Raji (cell line): ENCODE measurements around the gene MAP4K4.

ENCODE experiments used
- POLR2A ChIP-seq: IDR thresholded peaks from 2 replicates; pipeline ENCODE4 v1.6.1; 2011; ENCODE audit warnings: low read depth, low read length, control low read depth; ENCODE audit not compliant: insufficient read depth

MAP4K4 gene

DNA sequence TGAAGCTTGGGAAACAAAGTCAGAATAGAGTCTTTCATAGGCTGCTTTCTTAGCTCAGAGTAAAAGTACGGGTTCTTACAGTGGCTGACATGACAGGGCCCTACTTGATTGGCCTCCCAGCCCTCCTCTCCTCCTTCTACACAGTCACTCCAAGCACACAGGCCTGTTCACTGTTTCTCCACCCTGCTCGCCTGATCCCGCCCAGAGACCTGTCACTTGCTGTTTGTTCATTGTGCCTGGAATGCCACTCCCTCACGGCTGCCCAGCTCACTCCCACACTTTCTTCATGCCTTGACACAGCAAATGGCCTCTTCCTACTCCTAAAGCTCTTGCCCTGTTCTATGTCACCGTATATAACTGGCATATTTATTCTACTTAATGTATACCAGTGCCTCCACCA is 104.8 kb downstream of the MAP4K4 start:
- no peak for TF ChIP-seq POLR2A

- TF ChIP-seq POLR2A, result no peak
Measured at GRCh38 chr2:101803128-101803527, 105.6 kb downstream of the MAP4K4 start.

GRCh38 chr2:101803945-101804696 is 106.6 kb downstream of the MAP4K4 start:
- TF ChIP-seq POLR2A, result no peak

- TF ChIP-seq POLR2A, result no peak
Measured at GRCh38 chr2:101805152-101806088, 107.9 kb downstream of the MAP4K4 start.

DNA sequence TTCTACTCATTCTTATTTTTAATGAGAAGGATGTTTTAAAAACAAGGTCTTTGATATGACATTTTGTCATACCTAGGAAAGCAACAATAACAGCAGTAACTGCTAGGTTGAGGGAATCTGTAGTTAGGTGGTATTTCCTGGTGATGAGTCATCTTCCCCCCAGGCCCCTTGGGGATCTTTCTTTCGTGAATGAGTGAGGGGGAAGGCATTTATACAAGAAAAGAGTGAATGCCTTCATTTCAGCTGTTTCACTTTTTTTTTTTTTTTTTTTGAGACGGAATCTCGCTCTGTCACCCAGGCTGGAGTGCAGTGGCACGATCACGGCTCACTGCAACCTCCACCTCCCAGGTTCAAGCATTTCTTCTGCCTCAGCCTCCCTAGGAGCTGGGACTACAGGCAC is 108.6 kb downstream of the MAP4K4 start:
- no peak for TF ChIP-seq POLR2A

GRCh38 chr2:101806701-101807100 is 109.2 kb downstream of the MAP4K4 start:
- TF ChIP-seq POLR2A, result no peak

DNA sequence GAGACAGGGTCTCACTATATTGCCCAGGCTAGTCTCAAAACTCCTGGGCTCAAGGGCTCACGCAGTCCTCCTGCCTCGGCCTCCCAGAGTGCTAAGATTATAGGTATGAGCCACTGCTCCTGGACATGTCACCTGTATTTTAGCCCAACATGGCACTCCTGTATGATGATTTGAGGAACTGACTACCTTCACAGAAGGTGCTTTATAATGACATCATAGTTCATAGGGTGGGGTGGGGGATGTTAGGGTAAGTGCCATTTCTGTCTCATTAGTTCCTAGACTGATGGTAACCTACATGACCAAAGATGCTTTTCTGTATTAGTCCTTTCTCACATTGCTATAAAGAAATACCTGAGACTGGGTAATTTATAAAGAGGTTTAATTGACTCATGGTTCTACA is 109.7 kb downstream of the MAP4K4 start:
- no peak for TF ChIP-seq POLR2A

GRCh38 chr2:101808006-101808562 is 110.6 kb downstream of the MAP4K4 start:
- no peak for TF ChIP-seq POLR2A

GRCh38 chr2:101809698-101810097 is 112.2 kb downstream of the MAP4K4 start:
- TF ChIP-seq POLR2A, result no peak

DNA sequence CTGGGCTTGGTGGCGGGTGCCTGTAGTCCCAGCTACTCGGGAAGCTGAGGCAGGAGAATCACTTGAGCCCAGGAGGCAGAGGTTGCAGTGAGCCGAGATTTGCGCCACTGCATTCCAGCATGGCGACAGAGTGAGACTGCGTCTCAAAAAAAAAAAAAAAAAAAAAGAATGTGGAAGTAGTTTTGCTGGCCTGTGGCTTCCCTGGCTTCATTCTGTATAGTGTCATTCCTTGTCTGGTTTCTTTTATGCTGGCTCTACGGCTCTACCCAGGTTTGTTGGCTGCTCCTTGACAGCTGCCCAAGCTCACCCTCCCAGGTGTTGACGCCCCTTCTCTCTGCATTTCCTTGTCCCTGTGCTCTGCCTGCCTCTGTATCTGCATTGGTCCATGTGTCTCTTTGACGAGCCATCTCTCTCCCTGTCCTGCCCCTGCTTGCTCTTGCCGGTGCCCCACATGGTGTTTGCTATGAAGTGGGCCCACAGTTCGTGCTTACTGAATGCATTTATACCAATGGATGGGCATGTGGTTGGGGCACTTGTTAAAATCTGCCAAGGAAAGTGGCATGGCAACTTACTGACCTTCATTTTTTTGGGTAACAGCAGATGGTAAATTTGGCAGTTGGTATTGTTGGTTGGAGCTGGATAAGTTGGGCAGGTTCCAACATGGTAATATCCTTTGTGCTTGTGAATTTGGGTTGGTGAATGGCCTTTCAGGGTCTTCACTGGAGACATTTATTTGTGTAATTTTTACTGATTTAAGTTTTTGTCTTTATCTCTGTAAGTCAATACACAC is 113.9 kb downstream of the MAP4K4 start:
- TF ChIP-seq POLR2A, result no peak

DNA sequence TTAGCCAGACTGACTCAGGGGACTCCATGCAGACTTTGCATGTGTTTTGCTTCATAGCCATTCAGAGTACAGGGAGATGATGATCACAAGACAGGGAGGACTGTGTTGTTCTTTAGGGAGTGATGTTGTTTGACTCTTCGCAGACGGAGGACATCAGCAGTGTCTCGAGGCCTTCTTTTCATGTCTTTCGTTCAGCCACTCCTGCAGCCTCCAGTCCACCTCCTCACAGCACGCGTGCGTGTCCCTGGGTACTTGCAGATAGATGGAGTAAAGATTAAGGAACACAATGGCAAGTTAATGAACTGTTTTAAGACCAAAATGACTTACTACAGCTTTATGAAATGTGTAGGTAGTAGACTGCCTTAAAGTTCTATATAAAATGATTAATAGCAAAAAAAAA is 114.7 kb downstream of the MAP4K4 start:
- no peak for TF ChIP-seq POLR2A

DNA sequence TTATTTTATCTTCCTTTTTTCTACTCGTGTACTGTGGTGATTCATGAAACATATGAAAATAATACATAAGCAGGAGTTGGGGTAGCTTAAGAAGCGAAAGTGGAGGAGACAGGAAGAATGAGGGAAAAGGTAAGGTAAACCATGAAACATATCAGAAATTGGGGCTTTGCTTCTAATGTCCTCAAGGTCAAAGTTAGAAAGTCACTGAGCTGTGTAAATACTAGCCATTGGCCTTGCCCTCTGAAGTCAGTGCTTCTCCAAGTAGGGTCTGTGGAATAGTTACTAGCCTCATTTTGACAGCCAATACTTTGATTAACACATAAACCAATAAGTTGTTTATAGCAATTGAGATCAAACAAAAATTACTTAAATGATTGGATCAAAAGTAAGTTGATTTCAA is 117.2 kb downstream of the MAP4K4 start:
- no peak for TF ChIP-seq POLR2A

GRCh38 chr2:101815154-101815553 is 117.6 kb downstream of the MAP4K4 start:
- no peak for TF ChIP-seq POLR2A

DNA sequence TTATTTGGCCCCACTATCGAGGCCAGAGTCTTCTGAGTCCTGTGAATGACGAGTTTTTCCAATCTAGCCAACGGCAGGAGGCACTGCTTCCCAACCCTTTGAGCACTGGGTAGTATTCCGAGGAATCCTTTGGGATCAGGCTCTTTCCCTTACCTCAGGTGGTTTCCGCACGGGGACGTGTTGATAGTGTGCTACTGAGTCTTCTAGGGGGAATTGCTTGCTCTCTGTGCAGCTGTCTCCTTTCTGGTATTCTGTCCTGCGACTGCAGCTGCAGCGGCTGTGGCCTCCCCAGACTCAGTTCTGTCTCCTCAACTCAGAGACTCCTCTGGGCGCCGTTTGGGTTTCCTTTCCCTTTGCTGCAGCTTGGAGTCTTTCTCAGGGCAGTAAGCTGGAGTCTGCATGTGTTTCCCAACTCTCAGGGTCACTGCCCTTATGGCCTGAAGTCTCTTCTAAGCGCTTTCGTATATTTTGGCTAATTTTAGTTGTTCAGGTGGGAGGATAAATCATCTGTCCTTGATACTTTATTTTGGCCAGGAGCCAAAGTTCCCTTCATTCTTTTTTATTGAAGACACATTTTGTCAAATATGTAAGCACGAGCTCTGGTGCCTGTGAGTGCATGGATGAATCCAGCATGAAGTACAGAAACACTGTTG is 118.4 kb downstream of the MAP4K4 start:
- TF ChIP-seq POLR2A, result no peak
